ENCODE results near the gene SLC16A13.

The SLC16A13 gene

DNA sequence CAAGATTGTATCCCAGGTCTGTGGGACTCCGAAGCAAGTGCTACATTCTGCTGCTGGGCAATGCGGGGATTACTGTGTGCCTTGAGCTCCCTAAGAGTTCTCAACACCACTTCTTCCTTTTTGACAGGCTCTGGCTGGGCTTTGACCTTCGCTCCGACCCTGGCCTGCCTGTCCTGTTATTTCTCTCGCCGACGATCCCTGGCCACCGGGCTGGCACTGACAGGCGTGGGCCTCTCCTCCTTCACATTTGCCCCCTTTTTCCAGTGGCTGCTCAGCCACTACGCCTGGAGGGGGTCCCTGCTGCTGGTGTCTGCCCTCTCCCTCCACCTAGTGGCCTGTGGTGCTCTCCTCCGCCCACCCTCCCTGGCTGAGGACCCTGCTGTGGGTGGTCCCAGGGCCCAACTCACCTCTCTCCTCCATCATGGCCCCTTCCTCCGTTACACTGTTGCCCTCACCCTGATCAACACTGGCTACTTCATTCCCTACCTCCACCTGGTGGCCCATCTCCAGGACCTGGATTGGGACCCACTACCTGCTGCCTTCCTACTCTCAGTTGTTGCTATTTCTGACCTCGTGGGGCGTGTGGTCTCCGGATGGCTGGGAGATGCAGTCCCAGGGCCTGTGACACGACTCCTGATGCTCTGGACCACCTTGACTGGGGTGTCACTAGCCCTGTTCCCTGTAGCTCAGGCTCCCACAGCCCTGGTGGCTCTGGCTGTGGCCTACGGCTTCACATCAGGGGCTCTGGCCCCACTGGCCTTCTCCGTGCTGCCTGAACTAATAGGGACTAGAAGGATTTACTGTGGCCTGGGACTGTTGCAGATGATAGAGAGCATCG, 2.4 kb downstream of the SLC16A13 start:
- TF ChIP-seq, protein P1, sequence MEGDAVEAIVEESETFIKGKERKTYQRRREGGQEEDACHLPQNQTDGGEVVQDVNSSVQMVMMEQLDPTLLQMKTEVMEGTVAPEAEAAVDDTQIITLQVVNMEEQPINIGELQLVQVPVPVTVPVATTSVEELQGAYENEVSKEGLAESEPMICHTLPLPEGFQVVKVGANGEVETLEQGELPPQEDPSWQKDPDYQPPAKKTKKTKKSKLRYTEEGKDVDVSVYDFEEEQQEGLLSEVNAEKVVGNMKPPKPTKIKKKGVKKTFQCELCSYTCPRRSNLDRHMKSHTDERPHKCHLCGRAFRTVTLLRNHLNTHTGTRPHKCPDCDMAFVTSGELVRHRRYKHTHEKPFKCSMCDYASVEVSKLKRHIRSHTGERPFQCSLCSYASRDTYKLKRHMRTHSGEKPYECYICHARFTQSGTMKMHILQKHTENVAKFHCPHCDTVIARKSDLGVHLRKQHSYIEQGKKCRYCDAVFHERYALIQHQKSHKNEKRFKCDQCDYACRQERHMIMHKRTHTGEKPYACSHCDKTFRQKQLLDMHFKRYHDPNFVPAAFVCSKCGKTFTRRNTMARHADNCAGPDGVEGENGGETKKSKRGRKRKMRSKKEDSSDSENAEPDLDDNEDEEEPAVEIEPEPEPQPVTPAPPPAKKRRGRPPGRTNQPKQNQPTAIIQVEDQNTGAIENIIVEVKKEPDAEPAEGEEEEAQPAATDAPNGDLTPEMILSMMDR (IDR thresholded peaks at IDR 0.05; ENCODE audit: low read depth, low read length) = 0 out of 2 replicates have a peak, but pooled peaks have one; percentile 18

DNA sequence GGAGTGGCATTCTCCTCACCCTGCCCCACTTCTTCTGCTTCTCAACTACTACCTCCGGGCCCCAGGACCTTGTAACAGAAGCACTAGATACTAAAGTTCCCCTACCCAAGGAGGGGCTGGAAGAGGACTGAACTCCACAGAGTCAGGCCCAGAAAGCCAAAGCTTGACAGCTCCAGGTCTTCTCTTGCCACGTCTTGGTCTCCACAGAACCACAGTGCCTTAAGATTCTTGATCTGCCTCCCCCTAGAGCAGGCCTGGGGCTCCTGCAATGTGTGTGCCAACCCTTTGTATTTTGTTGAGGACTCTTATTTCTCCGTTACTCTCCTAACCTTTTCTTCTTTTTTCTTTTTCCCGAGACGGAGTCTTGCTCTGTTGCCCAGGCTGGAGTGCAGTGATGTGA, 4.0 kb downstream of the SLC16A13 start:
- Histone ChIP-seq H3K4me1 (no peaks in the 10 kb centered on the region), H3K27me3 (peaks cover 25% of the 10 kb centered on the region), H3K4me3 (ENCODE audit: low read depth, low read length) (no peak overlapping the region), H3K9me3 (no peaks in the 10 kb centered on the region), H3K36me3 (no peaks in the 10 kb centered on the region)
- TF ChIP-seq, protein P1 (IDR thresholded peaks at IDR 0.05; ENCODE audit: low read depth, low read length) = no peak
- no peak for DNase-seq

More for the DNA sequence above, 2.4 kb downstream of the SLC16A13 start:
- Histone ChIP-seq H3K36me3 (no peaks in the 10 kb centered on the region), H3K27me3 (peaks cover 13% of the 10 kb centered on the region), H3K4me3 (ENCODE audit: low read depth, low read length) (no peak overlapping the region), H3K9me3 (no peaks in the 10 kb centered on the region), H3K4me1 (no peaks in the 10 kb centered on the region)
- DNase-seq = no peak

DNA sequence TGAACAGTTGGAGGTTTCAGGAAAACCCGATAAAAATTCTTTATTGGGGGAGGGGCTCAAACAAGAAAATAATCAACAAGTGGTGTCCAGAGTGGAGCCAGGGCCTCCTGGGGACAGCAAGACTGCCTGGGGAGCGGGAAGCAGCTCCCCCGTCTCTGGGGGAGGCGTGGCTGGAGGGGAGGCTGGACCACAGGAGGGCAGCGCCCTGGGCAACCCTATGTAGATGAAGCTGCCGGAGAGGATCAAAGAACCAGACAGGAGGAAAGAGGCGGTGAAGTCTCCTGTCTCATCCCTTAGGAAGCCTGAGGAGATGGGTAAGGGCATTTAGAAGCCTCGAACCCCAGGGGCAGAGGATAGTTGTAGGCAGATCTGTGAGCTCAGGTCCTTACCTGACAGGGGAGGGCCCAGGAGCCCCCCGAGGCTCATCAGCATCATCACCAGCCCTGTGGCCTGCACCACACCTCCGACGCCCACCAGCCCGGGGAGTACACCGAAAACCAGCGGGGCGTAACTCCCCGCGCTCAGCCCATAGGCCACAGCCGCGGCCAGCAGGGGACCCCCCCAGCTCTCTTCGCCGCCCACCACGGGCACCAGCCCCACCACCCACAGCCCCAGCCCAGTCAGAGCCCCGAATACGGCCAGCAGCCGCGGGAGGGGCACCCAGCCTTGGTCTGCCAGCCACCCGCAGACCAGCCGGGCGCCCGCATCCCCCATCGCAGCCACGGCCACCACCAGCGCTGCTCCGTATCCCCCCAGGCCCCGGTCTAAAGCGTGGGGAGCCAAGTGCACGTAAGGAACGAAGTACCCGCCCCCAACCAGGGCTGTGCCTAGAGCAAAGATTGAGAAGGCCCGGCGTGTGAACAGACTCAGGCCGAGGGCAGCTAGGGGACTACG, 6.0 kb downstream of the SLC16A13 start:
- no peak for DNase-seq
- H3K4me1 ChIP-seq = no peaks in the 10 kb centered on the region

DNA sequence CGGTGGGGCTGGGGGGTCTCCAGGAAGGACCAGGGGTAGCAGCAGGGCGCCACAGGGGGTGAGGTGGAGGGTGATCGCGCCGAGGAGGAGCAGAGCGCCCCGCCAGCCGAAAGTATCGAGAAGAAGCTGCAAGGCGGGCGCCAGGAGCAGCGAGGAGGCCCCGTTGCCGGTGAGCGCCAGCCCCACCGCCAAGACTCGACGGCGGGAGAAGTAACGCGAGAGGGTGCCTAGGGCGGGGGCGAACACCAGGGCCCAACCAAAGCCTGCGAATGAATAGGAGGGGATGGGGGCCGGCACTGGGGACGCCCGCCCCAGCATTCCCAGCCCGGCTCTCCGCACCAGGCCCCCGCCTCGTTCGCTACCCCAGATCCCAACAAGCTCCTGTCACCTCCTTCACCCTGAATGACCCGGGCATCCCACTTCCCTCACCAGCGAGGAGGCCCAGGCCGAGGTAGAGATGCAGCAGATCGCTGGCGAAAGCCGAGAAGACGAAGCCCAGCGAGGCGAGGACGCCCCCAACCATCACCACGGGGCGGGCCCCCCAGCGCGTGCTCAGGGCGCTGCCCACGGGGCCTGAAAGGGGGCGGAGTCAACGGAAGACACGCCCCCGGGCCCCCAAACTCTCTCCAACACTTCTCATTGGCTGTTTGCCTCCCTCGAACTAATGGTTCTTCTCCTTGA, 6.8 kb downstream of the SLC16A13 start:
- no peak for DNase-seq
- Histone ChIP-seq H3K4me1 (no peaks in the 10 kb centered on the region), H3K9me3 (no peaks in the 10 kb centered on the region), H3K36me3 (no peaks in the 10 kb centered on the region), H3K4me3 (ENCODE audit: low read depth, low read length) (no peak overlapping the region), H3K27me3 (peaks cover 37% of the 10 kb centered on the region)
- TF ChIP-seq, protein P1 (IDR thresholded peaks at IDR 0.05; ENCODE audit: low read depth, low read length) = no peak

More for the DNA sequence above, 6.0 kb downstream of the SLC16A13 start:
- Histone ChIP-seq H3K9me3 (no peaks in the 10 kb centered on the region), H3K36me3 (no peaks in the 10 kb centered on the region), H3K4me3 (ENCODE audit: low read depth, low read length) (no peak overlapping the region), H3K27me3 (peaks cover 37% of the 10 kb centered on the region)
- TF ChIP-seq, protein P1 (IDR thresholded peaks at IDR 0.05; ENCODE audit: low read depth, low read length) = no peak

DNA sequence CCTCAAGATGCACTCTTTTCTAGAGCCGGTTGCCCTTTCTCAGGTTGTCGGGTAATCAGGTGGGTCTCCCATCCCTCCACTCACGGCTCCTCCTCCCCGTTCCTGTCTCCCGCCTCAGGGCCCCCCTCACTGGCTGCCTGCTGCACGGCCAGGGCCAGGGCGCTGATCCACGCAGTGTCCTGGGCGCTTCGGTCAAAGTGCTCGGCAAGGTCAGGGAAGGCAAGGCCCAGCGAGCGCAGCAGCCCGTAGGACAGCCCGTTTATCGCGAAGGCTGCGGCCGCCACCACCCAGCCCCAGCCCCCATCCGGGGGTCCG, 7.3 kb downstream of the SLC16A13 start:
- Histone ChIP-seq H3K27me3 (peaks cover 38% of the 10 kb centered on the region), H3K9me3 (no peaks in the 10 kb centered on the region), H3K36me3 (no peaks in the 10 kb centered on the region), H3K4me1 (no peaks in the 10 kb centered on the region), H3K4me3 (ENCODE audit: low read depth, low read length) (no peak overlapping the region)
- TF ChIP-seq, protein P1 (IDR thresholded peaks at IDR 0.05; ENCODE audit: low read depth, low read length) = no peak
- no peak for DNase-seq

All from BE2C (cell line).